Skeletal muscle tissue (tissue), 4 donors: ENCODE measurements around the gene OCA2. TPM values are rescaled to one million over a fixed set of nuclear protein-coding genes. Genes with fewer than 3 reads are reported as not detected.

ENCODE experiments used
- H3K27ac ChIP-seq: one replicate; pipeline ENCODE4 v1.7.0; 2013; ENCODE audit warnings: mild to moderate bottlenecking, low read depth, low read length, inconsistent platforms
- H3K27me3 ChIP-seq, 3 donors: one replicate each; pipeline ENCODE4 v1.7.0; 2013; ENCODE audit warnings: low read length in 3 of 3; ENCODE audit not compliant: control insufficient read depth in 3 of 3, insufficient read depth in 3 of 3
- H3K36me3 ChIP-seq, 3 donors: one replicate each; pipeline ENCODE4 v1.7.0; 2013; ENCODE audit warnings: low read length in 3 of 3; ENCODE audit not compliant: control insufficient read depth in 3 of 3, insufficient read depth in 3 of 3
- H3K4me1 ChIP-seq, 3 donors: one replicate each; pipeline ENCODE4 v1.7.0; 2013; ENCODE audit warnings: low read length in 3 of 3, mild to moderate bottlenecking in 3 of 3; ENCODE audit not compliant: control insufficient read depth in 3 of 3, insufficient read depth in 3 of 3
- H3K4me3 ChIP-seq, 3 donors: one replicate each; pipeline ENCODE4 v1.7.0; 2013; ENCODE audit warnings: low read length in 3 of 3
- H3K9ac ChIP-seq, 3 donors: one replicate each; pipeline ENCODE4 v1.7.0; 2013; ENCODE audit warnings: low read length in 3 of 3, mild to moderate bottlenecking in 3 of 3, moderate library complexity in 2 of 3, low read depth in 1 of 3
- H3K9me3 ChIP-seq, 3 donors: one replicate each; pipeline ENCODE4 v1.7.0; 2013; ENCODE audit warnings: low read length in 3 of 3; ENCODE audit not compliant: control insufficient read depth in 3 of 3
- total RNA-seq: library from RNA; depleted of rRNA; stranded (reverse); fragments of >200 nt; gene quantifications from one replicate; pipeline ENCODE4 v1.2.3, GENCODE V29; 2014
- donor health status: Osteomylitis.

Gene OCA2
- total RNA-seq, 1 donor from 2014 or later, result 5.7 TPM

- no peaks in the 10 kb centered on the region for H3K36me3 ChIP-seq
- H3K9ac ChIP-seq, result no peak overlapping the region
- no peak overlapping the region for H3K4me3 ChIP-seq
- H3K27me3 ChIP-seq, result peaks cover 0 to 3% (median 0%) of the 10 kb centered on the region in 3 donors
- H3K27ac ChIP-seq, result no peak overlapping the region
- no peaks in the 10 kb centered on the region for H3K4me1 ChIP-seq
- peaks cover 0 to 2% (median 0%) of the 10 kb centered on the region in 3 donors for H3K9me3 ChIP-seq
Observed at GRCh38 chr15:27824841-27825422, 274.2 kb downstream of the OCA2 start.

- H3K9ac ChIP-seq, result no peak overlapping the region
- no peak overlapping the region for H3K4me3 ChIP-seq
- no peaks in the 10 kb centered on the region for H3K4me1 ChIP-seq
- no peaks in the 10 kb centered on the region for H3K36me3 ChIP-seq
- no peaks in the 10 kb centered on the region for H3K27me3 ChIP-seq
- H3K9me3 ChIP-seq, result peaks cover 0 to 3% (median 0%) of the 10 kb centered on the region in 3 donors
- H3K27ac ChIP-seq, result no peak overlapping the region
Observed at GRCh38 chr15:27821273-27821672, 277.8 kb downstream of the OCA2 start.

- no peak overlapping the region for H3K4me3 ChIP-seq
- H3K9me3 ChIP-seq, result peaks cover 0 to 3% (median 0%) of the 10 kb centered on the region in 3 donors
- H3K27ac ChIP-seq, result no peak overlapping the region
- H3K9ac ChIP-seq, result no peak overlapping the region
- H3K4me1 ChIP-seq, result no peaks in the 10 kb centered on the region
- H3K36me3 ChIP-seq, result no peaks in the 10 kb centered on the region
- H3K27me3 ChIP-seq, result no peaks in the 10 kb centered on the region
Observed at GRCh38 chr15:27820722-27821121, 278.4 kb downstream of the OCA2 start.

GRCh38 chr15:27820232-27820631 is 278.9 kb downstream of the OCA2 start:
- no peak overlapping the region for H3K9ac ChIP-seq
- no peak overlapping the region for H3K27ac ChIP-seq
- H3K9me3 ChIP-seq, result peaks cover 0 to 3% (median 0%) of the 10 kb centered on the region in 3 donors
- H3K4me1 ChIP-seq, result no peaks in the 10 kb centered on the region
- H3K36me3 ChIP-seq, result no peaks in the 10 kb centered on the region
- H3K4me3 ChIP-seq, result no peak overlapping the region
- no peaks in the 10 kb centered on the region for H3K27me3 ChIP-seq

- Histone ChIP-seq H3K4me3 (no peak overlapping the region), H3K9me3 (peaks cover 0 to 3% (median 0%) of the 10 kb centered on the region in 3 donors), H3K36me3 (no peaks in the 10 kb centered on the region), H3K27ac (no peak overlapping the region), H3K4me1 (no peaks in the 10 kb centered on the region), H3K27me3 (no peaks in the 10 kb centered on the region), H3K9ac (no peak overlapping the region)
Observed at GRCh38 chr15:27817258-27817657, 281.9 kb downstream of the OCA2 start.

GRCh38 chr15:27816790-27817189 is 282.3 kb downstream of the OCA2 start:
- Histone ChIP-seq H3K36me3 (no peaks in the 10 kb centered on the region), H3K27ac (no peak overlapping the region), H3K27me3 (no peaks in the 10 kb centered on the region), H3K9me3 (peaks cover 0 to 3% (median 0%) of the 10 kb centered on the region in 3 donors), H3K9ac (no peak overlapping the region), H3K4me3 (no peak overlapping the region), H3K4me1 (no peaks in the 10 kb centered on the region)

- Histone ChIP-seq H3K36me3 (no peaks in the 10 kb centered on the region), H3K4me1 (no peaks in the 10 kb centered on the region), H3K27ac (no peak overlapping the region), H3K27me3 (no peaks in the 10 kb centered on the region), H3K4me3 (no peak overlapping the region), H3K9me3 (peaks cover 0 to 3% (median 0%) of the 10 kb centered on the region in 3 donors), H3K9ac (no peak overlapping the region)
Observed at GRCh38 chr15:27815035-27815434, 284.1 kb downstream of the OCA2 start.

- Histone ChIP-seq H3K4me1 (no peaks in the 10 kb centered on the region), H3K27me3 (peaks cover 0 to 2% (median 0%) of the 10 kb centered on the region in 3 donors), H3K36me3 (no peaks in the 10 kb centered on the region)
Observed at GRCh38 chr15:27813139-27813538, 286.0 kb downstream of the OCA2 start.

GRCh38 chr15:27808182-27808581 is 290.9 kb downstream of the OCA2 start:
- Histone ChIP-seq H3K9me3 (no peaks in the 10 kb centered on the region), H3K27ac (no peak overlapping the region), H3K36me3 (no peaks in the 10 kb centered on the region)

More at GRCh38 chr15:27813139-27813538, 286.0 kb downstream of the OCA2 start:
- no peak overlapping the region for H3K4me3 ChIP-seq
- H3K27ac ChIP-seq, result no peak overlapping the region
- H3K9ac ChIP-seq, result no peak overlapping the region
- no peaks in the 10 kb centered on the region for H3K9me3 ChIP-seq

GRCh38 chr15:27807335-27807734 is 291.8 kb downstream of the OCA2 start:
- no peaks in the 10 kb centered on the region for H3K36me3 ChIP-seq
- no peak overlapping the region for H3K4me3 ChIP-seq
- H3K27me3 ChIP-seq, result peaks cover 0 to 2% (median 0%) of the 10 kb centered on the region in 3 donors
- no peak overlapping the region for H3K9ac ChIP-seq
- no peaks in the 10 kb centered on the region for H3K9me3 ChIP-seq
- no peaks in the 10 kb centered on the region for H3K4me1 ChIP-seq
- H3K27ac ChIP-seq, result no peak overlapping the region

More at GRCh38 chr15:27808182-27808581, 290.9 kb downstream of the OCA2 start:
- no peaks in the 10 kb centered on the region for H3K4me1 ChIP-seq
- H3K27me3 ChIP-seq, result peaks cover 0 to 2% (median 0%) of the 10 kb centered on the region in 3 donors
- no peak overlapping the region for H3K4me3 ChIP-seq
- H3K9ac ChIP-seq, result no peak overlapping the region
